ENCODE measurements around the gene BRINP3.
A peak's percentile ranks its signal among the peaks of the same experiment; 100 is the strongest.
"Not testable (repeated sequence)": the region's sequence is repeated elsewhere in the genome, so short reads cannot be mapped to it uniquely, and the experiment has no call there.

BRINP3 gene

DNA sequence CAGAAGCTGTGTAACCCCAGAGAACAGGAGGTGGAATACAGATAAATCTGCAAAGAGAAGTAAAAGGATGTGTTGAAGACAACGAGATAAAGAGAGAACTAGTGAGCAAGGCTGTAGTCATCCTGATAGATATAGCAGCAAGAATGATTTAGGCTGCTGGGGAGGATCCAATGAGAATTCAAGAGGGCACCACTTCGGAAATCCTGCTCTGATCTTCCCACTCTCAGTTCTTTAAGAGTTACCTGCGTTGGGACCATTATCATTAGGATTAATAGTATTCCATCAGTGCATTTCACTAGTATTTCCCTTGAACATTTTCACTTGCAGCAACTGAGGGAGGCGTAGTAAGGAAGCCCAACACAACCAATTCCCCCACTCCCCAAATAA lies at the start of gene BRINP3:
TSS of gene BRINP3 (minus strand) at position 103 of the 387 bp plus-strand sequence.
- no peak for DNase-seq

DNA sequence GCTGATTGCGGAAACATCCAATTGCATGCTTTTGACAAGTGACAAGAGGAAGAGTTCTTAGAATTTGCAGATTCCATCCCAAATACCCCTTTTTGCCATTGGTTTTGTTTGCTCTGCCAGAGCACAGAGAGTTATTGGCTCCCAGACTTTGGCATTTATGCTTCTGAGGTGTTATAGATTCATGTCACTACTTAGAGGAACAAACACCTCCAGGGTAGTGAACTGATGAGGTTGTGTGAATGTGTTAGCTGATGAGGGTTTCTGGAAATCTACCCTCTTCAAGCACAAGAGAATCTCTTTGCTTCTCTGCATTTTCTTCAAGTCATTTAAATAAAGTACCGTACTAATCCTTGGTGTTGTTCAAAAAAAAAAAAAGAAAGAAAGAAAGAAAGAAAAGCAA lies 33.9 kb upstream of the BRINP3 start:
- DNase-seq, result no peak

DNA sequence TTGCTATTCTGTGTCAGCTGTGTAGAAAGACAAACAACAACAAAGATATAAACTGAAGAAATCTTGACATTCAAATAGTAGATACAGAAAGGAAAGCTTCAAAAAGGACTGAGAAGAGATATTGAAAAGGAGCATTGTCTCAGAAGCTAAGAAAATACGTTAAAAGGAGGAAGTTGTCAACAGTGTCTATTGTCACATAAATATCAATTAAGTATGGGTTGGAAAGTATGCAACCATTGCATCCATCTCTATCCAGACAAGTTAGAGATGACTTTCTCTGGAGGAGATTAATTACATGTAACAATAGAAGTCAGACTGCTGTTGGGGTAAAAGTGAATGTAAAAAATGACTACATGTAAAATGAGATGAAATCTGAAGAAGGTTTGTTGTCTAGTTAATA lies 29.7 kb upstream of the BRINP3 start:
- DNase-seq, result no peak

DNA sequence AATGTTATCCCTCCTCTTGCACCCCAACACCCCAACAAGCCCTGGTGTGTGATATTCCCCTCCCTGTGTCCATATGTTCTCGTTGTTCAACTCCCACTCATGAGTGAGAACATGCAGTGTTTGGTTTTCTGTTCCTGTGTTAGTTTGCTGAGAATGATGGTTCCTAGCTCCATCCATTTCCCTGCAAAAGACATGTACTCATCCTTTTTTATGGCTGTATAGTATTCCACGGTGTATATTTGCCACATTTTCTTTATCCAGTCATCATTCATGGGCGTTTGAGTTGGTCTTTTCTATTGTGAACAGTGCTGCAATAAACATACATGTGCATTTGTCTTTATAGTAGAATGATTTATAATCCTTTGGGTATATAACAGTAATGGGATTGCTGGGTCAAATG lies 26.9 kb upstream of the BRINP3 start:
- not testable (repeated sequence) for DNase-seq

DNA sequence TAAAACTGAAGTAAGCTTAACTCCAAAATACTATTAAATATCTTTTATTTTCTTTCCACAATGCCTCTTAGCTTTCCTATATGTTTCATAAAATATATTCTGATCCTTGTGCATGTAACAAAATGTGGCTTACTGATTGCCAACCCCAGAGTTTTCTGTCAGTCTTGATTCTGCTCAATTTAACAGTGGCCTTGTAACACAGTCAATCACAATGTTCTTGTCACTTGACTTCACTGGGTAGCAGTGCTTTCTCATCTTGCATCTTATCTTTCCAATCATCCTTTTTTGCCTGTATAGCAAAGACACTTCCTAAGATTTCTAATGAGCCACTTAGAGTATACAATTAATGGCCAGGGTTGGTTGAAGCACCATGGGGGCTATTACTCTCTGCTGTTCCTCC lies 19.9 kb upstream of the BRINP3 start:
- DNase-seq, result no peak

DNA sequence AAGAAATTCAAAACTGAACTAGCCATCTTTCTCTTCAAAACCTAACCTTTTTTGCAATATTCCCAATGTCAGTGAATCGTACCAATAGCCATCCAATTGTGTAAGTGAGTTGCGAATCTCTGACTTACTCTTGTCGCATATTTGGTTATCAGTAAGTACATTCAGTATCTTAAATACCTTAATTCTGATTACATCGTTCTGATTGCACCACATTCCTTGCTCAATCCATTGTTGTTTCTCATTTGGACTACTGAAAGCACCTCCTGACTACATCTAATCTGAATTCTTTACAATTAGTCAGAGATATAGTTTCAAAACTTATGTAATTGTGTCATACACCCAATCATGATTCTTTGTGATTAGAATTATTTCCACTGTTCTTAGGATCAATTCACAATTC lies 16.8 kb upstream of the BRINP3 start:
- DNase-seq, result no peak

DNA sequence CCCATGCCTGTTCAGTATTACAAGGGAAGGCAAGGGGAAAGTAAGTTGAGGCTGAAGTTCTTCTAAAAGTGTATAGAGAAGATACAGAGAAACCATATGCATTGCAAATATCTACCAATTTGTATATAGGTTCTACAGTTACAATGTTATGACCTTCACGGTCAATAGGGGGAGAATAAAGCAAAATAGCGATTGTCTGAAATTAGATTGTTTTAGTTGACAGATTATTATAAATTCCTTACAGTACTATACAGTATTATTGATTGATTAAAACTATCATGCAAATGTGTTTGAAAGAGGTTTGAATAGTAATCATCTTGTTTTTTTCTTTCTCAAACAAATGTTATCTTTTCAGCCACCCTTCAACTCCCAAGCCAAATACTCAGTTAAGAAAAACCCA lies 13.7 kb upstream of the BRINP3 start:
- DNase-seq, result no peak

DNA sequence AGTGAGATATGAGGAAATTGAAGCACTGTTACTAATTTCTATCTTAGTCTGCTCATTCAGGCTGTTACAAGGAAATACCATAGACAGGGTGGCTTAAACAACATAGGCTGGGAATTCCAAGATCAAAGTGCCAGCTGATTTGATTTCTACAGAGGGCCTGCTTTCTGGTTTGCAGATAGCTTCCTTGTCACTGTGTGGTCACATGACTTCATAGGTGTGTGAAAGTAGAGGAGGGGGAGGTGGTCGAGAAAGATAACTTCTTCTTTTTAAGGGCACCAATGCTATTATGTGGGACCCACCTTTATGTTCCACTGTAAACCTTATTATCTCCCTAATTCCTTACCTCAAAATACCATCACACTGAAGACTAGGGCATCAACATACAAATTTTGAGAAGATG lies 6.4 kb upstream of the BRINP3 start:
- no peak for DNase-seq

DNA sequence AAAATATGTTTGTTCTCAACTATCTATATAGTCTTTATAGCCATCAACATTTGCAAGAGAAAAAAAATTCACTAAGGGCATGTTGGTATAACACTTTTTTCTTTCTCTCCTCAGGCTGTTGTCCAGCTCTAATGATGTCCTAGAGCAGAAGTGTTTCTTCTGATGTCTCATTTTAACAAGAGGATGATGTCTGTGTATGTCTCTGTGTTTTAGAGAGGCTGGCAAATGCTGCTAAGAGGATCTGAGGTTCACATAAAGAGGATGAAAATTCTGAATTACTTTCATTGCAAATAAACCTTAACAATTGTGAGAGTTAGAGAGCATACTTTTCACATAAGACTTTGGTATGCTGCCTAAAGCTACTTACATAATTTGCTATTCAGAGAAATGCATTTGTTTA lies 2.6 kb upstream of the BRINP3 start:
- DNase-seq, result no peak

DNA sequence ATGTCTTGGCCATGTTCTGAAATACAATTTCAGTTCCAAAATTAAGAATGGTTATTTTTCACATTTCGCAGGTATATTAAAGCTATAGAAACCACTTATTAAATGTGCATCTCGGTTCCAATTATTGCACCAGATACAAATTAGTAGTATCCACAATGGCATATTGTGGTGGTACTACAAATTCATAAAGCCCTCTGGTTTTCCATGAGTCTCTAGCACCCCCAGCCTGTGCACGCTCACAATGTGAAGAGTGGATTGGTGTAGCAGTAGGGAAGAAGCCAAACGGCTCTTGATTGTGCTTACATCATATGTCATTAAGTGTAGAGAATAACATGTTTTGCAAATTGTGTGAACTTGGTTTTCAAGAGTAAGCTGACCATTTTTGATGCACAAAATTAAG lies 1.9 kb upstream of the BRINP3 start:
- DNase-seq, result peak; percentile 1

DNA sequence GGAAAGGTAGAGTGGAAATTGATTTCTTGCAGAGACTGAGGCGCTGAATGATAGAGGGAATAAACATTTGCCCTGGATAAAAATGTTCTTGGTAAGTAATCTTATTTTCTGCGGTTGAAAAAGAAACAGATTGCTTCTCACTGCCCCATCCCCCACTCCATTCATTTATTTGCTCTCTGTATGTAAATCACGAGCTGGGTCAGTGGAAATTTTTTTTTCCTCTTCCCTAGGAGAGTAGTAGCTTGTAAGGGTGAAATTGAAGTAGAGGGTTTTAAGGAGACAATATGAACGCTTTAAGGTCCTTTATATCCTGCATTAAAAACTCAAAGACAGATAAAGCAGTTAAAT lies 1.4 kb upstream of the BRINP3 start:
- DNase-seq, result peak; percentile 49

DNA sequence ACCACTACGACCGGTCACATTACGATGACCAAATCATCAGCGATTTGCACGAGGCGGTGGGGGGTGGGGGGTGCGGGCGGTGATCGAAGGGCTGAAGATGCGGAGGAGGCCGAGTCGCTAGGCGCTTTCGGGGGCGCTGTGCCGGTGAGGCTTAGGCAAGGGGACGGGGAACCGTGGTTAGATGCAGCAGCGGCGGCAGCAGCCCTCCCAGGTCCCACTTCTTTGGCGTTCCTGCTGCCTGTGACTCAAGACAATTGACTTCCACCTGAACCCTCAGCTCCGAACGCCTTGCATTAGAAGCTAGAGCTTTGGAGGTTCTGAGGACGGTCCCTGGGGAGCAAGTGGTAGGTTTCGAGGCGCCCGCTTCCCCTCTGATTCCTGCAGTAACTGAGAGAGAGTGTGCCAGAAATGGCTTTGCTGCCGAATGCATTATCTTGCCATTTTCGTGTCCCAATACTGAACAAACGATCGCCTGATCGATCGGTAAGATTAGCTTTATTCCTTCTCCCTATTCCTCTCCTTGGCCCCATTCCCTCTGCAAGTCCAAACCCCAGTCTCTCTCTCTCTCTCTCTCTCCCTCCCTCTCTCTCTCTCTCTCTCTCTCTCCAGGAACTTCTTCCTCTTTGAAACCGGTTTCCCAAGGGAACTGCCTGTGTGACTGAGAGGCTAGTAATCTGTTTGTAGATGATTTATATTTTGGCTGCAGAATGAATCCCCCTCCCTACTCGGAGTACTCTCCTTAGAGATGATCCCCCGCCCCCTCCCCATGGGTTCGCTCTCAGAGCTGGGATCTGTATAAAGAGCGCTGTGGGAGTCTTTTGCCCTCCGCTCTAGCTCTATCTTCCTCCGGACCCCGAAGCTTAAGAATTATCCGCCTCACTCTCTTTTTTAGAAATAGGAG lies 735 bp upstream of the BRINP3 start:
- peak; percentile 49 for DNase-seq

DNA sequence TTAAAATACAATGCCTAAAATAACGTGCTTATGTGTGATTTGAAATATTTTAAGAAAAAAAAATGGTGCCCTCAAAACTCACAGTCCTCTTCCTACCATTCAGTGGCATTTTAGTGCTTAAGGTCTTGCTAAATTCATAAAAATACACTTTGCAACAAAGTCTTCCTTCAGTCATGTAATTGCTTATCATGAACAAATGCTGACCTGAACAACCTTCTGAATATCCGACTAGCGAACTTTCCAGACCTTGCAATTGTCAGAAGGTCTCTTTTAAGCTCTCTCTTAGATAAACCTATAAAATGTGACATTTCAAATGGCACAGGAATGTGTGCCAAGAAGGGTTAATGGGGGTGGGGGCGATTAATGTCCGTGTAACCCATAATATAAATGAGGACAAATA lies 858 bp downstream of the BRINP3 start:
- DNase-seq, result no peak

DNA sequence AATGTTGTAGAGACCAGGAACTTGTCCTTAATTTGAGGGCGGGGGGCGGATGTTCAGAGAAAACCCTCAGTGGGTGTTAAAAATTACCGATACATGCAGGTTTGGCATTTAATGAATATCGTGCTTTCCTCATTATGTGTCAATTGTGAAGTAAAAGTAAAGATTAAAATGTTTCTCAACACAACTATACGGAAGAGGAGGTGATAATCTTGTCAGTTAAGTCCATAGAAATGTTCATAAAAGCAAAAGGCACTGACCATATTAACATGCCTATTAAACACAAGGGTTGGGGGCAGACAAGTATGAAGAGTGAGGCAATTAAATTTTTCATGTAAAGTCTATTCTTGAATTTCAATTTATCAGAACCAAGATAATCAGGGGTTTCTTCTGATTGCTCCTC lies 1.3 kb downstream of the BRINP3 start:
- DNase-seq, result no peak

DNA sequence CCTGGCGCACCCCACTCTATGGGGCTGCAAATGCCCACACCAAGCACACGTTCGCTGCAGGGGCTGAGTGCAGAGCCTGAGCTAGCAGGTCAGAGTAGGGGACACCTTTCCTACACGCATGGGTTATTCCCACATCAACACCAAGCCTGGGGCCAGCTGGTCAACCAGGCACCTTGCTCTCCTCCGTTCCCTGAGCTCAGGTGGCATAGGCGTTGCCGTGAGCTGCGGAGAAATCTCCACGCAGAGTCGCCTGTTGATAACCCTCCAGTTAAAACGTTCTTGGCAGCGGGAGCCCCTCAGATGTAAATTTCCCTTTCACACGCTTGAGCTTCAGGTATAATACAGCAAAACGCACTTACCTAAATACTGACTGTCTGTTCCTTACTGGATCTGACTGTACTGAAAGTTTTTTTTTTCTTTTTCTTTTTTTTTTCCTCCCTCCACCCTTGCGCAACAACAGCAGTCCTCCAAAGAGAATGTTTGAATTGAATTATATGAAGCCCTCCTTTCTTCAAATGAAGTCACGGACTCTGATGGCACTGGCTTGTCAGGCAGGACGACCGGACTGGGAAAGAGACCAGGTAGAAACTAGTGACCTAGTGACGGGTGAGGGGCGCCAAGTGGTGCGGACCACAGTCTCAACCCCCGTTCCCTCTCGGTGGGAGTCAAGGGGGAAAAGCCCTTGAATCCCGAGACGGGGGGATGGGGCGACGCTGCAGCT lies 2.1 kb downstream of the BRINP3 start:
- DNase-seq, result no peak

DNA sequence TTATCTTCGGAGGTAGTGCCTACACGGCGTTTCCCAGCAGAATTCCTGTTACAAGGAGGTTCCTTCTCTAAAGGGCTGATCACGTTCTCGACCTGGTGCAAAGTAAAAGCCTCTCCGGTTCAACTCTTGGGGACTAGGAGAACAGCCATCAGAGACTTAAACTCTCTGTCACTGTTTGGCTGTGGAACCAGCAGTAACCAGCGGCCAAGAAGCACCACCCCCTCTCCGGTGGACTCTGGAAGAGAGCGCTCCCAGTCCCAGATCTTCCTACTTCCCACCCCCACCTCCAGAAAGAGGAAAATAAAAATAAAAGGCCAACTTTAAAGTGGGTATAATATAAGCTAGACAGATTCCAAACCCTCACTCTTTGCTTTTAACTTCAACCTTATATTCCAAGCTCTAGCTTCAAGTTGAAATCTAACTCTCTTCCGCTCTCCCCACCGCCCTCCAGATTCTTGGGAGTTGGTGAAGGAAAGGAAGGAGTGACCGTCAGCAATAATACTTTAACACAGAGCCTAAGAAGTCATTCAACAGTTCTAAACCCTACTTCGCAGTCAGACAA lies 2.9 kb downstream of the BRINP3 start:
- no peak for DNase-seq

DNA sequence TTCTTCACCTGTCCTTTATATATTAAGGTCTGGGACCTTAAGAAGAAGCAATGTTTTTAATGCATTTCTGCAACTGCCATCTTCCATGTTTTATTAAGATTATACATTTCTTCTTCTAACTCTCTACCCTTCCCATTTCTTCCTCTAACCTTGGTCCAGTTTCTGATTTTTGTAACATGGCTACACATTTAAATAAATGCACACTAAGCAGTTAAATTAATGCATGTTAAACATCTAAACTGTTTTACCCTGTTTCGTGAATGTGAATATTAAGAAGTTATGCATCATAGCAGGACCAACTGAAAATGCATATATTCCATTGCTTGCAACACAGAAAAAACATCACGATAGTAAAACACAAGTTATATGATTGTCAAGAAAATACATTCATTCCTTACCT lies 3.7 kb downstream of the BRINP3 start:
- no peak for DNase-seq

DNA sequence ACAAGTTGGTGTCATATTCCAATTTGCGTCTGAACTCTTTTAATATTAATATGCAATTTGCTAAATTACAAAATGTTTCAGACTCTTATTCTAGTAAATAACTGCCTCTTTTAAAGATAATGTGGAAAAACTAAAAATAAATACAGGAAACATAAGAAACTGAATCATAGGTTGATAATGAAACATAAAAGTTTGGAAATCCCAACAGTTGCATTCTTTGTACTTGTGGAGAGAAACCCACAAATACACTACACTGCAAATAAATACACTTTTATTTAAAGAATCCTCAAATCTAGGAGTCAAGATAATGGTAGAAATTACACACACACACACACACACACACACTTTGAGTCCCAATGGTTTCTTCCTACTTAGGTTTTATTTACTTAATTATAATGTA lies 5.2 kb downstream of the BRINP3 start:
- no peak for DNase-seq

DNA sequence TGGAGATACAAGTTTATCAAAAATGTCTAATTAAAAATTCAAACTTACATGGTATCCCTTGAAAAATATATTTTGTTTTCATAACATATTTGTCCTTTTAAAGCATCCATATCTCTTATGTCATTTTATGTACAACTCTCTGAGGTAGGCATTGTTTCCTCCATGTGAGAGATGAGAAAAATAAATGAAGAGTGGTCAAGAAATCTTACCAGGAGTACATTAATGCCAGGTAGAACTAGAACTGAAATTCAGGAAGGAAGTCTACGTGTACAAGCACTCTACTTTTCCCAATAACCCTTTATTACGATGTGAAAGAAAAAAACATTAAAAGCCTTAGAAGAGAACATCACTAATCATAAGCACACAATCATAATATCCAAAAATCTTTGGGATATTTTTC lies 5.6 kb downstream of the BRINP3 start:
- DNase-seq, result no peak

DNA sequence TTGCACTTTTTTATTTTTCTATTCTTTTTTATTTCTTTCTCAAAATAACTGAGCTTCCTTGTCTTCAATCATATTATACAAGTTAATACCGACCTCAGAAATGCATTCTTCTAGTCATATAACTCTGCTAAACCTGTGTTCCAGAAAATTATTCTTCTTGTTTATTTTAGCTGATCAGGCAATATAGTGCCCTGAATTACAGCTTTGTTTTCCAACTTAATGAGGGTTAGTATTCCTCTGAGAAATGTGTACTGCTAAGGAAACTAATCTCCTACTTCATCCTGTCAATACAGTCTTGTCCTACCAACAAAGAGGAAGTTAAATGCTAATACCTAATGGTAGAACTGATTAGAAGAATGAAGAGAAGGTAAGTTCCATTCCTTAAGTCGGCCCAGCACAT lies 13.0 kb downstream of the BRINP3 start:
- DNase-seq, result no peak

DNA sequence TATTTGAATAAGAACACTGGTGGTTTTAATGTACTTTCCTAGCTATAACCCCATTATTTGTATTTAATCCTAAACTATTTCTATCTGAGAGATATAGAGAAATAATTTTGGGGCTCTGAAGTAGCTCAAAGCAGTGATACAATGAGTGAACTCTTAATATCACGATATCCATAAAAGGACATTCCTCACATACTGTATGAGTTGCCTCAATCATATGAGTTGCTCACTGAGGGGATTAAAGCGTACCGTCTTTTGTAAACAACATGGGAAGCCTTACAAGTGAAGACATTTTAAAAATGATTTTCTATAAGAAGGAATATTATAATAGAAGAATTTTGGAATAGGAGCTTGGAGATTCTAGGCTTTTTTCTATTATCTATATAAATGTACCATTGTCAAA lies 21.5 kb downstream of the BRINP3 start:
- no peak for DNase-seq

DNA sequence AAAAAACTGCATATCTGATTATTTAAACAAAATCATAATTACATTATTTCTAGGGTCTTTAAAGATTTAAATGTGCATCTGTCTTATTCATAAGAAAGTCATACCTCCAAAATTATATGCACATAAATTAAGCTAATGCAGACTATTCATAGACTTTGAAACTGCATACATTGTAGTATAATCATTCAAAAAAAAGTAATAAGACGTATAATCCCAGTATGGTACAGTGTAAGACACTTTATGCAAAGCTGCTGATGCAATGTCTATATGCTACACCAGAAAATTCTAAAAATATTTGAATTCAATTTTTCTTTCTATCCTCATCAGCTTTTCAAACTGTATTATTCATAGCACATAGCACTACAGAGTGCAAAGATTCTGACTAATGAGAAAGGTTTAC lies 22.0 kb downstream of the BRINP3 start:
- DNase-seq, result no peak

DNA sequence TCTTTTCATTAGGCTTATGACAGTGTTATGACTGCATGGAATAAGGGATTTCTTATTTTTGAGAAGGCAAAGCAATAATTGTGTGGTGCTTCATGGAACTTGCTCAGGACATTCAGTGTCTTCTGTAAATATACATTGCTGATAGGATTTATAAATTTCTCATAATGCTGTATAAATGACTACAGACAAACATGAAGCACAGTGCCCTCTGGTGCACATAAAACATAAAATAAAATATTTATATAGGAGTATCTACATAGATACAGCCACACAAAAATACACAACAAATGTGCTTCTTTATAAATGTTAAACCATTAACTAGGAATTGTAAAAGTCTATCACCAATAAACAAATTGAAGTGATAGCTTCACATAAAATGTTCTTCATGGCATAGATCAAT lies 24.1 kb downstream of the BRINP3 start:
- DNase-seq, result no peak

DNA sequence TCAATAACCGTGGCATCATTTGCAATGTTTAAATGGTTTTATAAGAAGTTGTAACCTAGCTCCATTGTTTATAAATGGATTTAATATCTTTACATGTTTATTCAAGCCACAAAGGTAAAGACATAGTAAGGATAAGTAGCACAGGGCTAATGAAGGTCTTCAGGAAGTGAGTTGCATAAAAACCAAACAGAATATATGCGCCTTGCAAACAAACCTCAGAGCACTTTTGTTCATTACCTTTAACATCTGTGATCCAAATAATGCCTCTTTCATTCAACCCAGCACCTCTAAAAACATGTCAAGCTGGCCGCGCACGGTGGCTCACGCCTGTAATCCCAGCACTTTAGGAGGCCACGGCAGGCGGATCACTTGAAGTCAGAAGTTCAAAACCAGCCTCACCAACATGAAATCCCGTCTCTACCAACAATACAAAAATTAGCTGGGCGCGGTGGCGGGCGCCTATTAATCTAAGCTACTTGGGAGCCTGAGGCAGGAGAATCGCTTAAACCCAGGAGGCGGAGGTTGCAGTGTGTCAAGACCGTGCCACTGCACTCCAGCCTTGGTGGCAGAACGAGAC lies 25.3 kb downstream of the BRINP3 start:
- DNase-seq, result no peak
